Mesodermal cell (in vitro differentiated cells): ENCODE results near the gene NRBF2.
"Not testable (repeated sequence)": the region's sequence is repeated elsewhere in the genome, so short reads cannot be mapped to it uniquely, and the experiment has no call there.

Experiments used
- H3K27ac ChIP-seq: 2 replicates; pipeline ENCODE4 v1.7.0; 2013; ENCODE audit warnings: mild to moderate bottlenecking, low read depth, low read length, moderate library complexity; ENCODE audit not compliant: severe bottlenecking
- H3K36me3 ChIP-seq: 2 replicates; pipeline ENCODE4 v1.7.1; 2013; ENCODE audit warnings: mild to moderate bottlenecking, low read length, moderate library complexity; ENCODE audit not compliant: control insufficient read depth, insufficient read depth
- H3K4me1 ChIP-seq: one replicate; pipeline ENCODE4 v1.7.1; 2013; ENCODE audit warnings: mild to moderate bottlenecking, low read length; ENCODE audit not compliant: insufficient read depth, control insufficient read depth, poor library complexity, severe bottlenecking
- H3K4me3 ChIP-seq: 2 replicates; pipeline ENCODE4 v1.7.0; 2013; ENCODE audit warnings: low read length, control low read depth, mild to moderate bottlenecking; ENCODE audit not compliant: insufficient read depth, poor library complexity, severe bottlenecking; ENCODE audit errors: extremely low read depth
- H3K9me3 ChIP-seq: 2 replicates; pipeline ENCODE4 v1.7.1; 2013; ENCODE audit warnings: mild to moderate bottlenecking, low read length, moderate library complexity; ENCODE audit not compliant: control insufficient read depth
- WGBS, 2 experiments: methylation state at CpG; one replicate each; pipeline ENCODE4 v1.1.5; 2013; ENCODE audit warnings: missing lambda C conversion rate in 2 of 2; ENCODE audit not compliant: insufficient coverage in 2 of 2; 5-methylcytosine and 5-hydroxymethylcytosine counted together

The NRBF2 gene

GRCh38 chr10:63103178-63103577 is 29.9 kb upstream of the NRBF2 start:
- H3K36me3 ChIP-seq, H3K27ac ChIP-seq, H3K4me1 ChIP-seq, H3K9me3 ChIP-seq, H3K4me3 ChIP-seq: not testable (repeated sequence)
- WGBS, 2 experiments = 91 to 95% methylated on average over 3 of the region's 4 CpGs

- 61 to 83% methylated on average over 2 to 4 of the region's 7 CpGs for WGBS, 2 experiments
- Histone ChIP-seq H3K4me1 (peaks cover 8% of the 10 kb centered on the region), H3K4me3 (no peak overlapping the region), H3K9me3 (no peaks in the 10 kb centered on the region), H3K27ac (no peak overlapping the region), H3K36me3 (no peaks in the 10 kb centered on the region)
These were observed 29.1 kb upstream of the NRBF2 start for GRCh38 chr10:63103971-63104409.

- peaks cover 8% of the 10 kb centered on the region for H3K4me1 ChIP-seq
- H3K27ac ChIP-seq = peak overlapping the region; percentile 39
- H3K4me3 ChIP-seq = no peak overlapping the region
- no peaks in the 10 kb centered on the region for H3K36me3 ChIP-seq
- 94 to 100% methylated on average over 3 to 9 of the region's 11 CpGs for WGBS, 2 experiments
- H3K9me3 ChIP-seq = no peaks in the 10 kb centered on the region
These were observed 27.7 kb upstream of the NRBF2 start for GRCh38 chr10:63105225-63106110.

GRCh38 chr10:63106111-63106755 is 26.9 kb upstream of the NRBF2 start:
- H3K4me3 ChIP-seq = no peak overlapping the region
- WGBS, 2 experiments = 58 to 71% methylated on average over 7 to 9 of the region's 10 CpGs
- peaks cover 8% of the 10 kb centered on the region for H3K4me1 ChIP-seq
- H3K9me3 ChIP-seq = no peaks in the 10 kb centered on the region
- H3K27ac ChIP-seq = peak overlapping the region; percentile 39
- H3K36me3 ChIP-seq = no peaks in the 10 kb centered on the region

- H3K36me3 ChIP-seq = no peaks in the 10 kb centered on the region
- 67% methylated on average over 3 of the region's 3 CpGs; no CpG with 5 or more reads in 1 of the 2 experiments for WGBS, 2 experiments
- no peak overlapping the region for H3K27ac ChIP-seq
These were observed 25.1 kb upstream of the NRBF2 start for GRCh38 chr10:63107943-63108437.

DNA sequence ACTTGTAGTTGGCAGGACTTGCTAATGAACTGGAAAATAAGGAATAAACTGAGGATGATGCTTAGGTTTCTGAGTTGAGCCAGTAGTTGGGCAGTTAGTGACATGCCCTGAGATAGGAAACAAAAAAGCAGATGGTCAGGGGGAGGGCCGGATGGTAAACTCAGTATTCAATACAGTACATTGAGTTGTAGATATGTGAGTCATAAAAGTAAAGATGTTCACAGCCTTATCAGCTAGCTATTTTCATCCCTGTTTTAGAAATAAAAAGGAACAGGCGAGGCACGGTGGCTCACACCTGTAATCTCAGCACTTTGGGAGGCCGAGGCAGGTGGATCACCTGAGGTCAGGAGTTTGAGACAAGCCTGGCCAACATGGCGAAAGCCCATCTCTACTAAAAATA is 22.2 kb upstream of the NRBF2 start:
- Histone ChIP-seq H3K4me1 (peaks cover 8% of the 10 kb centered on the region), H3K27ac (no peak overlapping the region)
- WGBS, 2 experiments = 81 to 94% methylated on average over 3 to 4 of the region's 5 CpGs

More at GRCh38 chr10:63107943-63108437, 25.1 kb upstream of the NRBF2 start:
- Histone ChIP-seq H3K9me3 (no peaks in the 10 kb centered on the region), H3K4me1 (peaks cover 8% of the 10 kb centered on the region), H3K4me3 (no peak overlapping the region)

DNA sequence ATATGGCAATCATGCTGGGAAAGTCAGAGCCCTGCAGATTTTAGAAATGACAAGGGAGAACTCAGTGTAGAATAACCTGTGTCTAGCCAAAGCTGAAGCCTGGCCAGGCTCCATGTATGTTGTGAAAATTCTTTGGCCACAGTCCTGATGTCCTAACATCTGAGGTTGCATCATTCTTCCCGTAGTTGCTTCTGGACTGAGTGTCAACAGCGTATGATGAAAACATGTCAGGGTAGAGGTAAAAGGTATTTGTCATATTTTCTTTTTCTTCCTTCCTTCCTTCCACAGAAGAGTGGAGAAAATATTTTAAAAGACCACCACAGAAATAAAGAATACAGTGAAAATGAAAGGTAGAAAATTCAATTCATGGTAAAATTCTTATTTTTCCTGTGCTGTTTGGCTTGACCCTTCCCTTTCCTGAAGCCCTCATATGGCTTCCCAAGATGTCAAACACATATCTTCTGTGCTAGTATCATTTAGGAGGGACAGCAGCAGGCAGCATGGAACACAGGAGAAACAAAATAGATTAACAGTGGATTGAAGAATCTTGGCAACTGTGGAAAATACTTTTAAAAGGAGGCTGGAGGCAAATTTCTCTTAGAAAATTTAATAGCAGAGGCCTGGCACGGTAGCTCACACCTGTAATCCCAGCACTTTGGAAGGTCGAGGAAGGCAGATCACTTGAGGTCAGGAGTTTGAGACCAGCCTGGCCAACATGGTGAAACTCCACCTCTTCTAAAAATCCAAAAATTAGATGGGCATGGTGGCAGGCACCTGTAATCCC is 18.9 kb upstream of the NRBF2 start:
- H3K4me3 ChIP-seq = no peak overlapping the region
- no peaks in the 10 kb centered on the region for H3K9me3 ChIP-seq
- 95 to 97% methylated on average over 2 to 4 of the region's 4 CpGs for WGBS, 2 experiments
- H3K4me1 ChIP-seq = no peaks in the 10 kb centered on the region
- H3K36me3 ChIP-seq = no peaks in the 10 kb centered on the region
- H3K27ac ChIP-seq = no peak overlapping the region

More for the DNA sequence above, 22.2 kb upstream of the NRBF2 start:
- Histone ChIP-seq H3K36me3 (no peaks in the 10 kb centered on the region), H3K4me3 (no peak overlapping the region), H3K9me3 (no peaks in the 10 kb centered on the region)

DNA sequence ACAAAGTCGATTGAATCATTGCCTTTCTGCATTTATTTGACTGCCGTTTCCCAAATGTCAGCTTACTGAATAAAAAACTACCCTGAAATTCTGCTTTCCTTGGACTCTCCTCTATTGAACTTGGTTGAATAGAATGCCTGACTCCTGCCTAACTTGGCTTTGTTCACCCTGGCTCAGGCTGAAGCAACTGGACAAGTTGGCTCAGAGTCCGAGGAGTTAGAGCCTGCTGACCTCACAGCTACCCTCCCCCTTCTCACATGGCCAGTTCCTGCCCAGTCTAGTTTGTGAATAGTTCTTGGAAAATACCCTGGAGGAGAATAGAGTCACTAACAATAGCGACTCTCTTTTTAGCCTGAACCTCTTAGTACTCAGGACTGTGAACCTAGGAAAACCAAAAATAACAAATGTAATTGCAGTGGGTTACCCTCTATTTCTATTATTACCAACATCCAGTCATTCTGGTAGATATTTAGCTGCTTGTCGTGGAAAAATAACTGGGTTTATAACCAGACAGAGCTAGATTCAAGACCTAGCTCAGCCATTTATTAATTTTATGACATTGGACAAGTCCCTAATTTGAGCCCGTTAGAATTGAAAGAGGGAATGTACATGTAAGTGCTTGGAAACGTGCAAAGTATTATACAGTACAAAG is 17.3 kb upstream of the NRBF2 start:
- peak overlapping the region; percentile 32 for H3K27ac ChIP-seq
- WGBS, 2 experiments = 80 to 100% methylated on average over 2 to 3 of the region's 7 CpGs
- peaks cover 2% of the 10 kb centered on the region for H3K9me3 ChIP-seq
- H3K36me3 ChIP-seq = no peaks in the 10 kb centered on the region
- H3K4me1 ChIP-seq = no peaks in the 10 kb centered on the region
- no peak overlapping the region for H3K4me3 ChIP-seq

DNA sequence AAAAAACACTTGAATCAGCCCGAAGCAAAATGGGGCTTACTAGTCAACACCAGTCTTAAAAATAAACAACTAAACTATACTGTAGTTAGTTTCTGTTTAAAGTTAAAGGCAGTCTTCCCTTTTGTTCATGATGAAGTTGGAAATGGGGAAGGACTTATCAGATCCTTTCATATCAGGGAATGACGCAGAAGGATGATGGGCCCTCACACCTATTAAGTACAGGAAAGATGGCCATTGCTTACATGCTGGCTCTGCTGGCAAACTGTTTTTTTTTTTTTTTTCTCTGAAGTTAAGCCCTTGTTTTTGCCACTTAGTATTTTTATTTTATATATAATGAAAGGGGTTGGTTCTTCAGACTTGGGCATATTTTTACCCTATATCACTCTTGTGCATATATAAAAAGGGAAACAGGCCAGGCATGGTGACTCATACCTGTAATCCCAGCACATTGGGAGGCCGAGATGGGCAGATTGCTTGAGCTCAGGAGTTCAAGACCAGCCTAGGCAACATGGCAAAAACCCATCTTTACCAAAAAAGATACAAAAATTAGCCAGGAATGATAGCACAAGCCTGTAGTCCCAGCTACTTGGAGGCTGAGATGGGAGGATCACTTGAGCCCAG is 16.6 kb upstream of the NRBF2 start:
- peaks cover 8% of the 10 kb centered on the region for H3K9me3 ChIP-seq
- H3K36me3 ChIP-seq = no peaks in the 10 kb centered on the region
- H3K4me3 ChIP-seq = no peak overlapping the region
- WGBS, 2 experiments = 88 to 100% methylated on average over 1 to 2 of the region's 3 CpGs
- H3K27ac ChIP-seq = no peak overlapping the region
- no peaks in the 10 kb centered on the region for H3K4me1 ChIP-seq

DNA sequence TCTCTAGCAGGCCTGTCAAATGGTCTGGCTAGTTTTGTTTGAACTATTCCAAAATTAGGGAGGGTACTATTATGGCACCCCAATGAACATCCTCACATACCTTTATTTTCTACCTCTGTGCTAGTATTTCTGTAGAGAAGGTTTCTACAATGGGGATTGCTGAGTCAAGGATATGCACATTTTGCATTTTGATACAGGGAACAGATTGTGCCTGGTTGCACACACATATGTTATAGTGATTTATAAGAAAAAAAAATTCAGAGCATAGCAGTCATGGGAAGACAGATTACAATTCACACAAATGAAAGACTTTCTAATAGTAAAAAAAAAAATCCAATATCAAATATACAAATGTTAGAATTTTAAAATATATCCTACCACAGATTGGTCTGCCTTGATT is 14.1 kb upstream of the NRBF2 start:
- Histone ChIP-seq H3K36me3 (no peaks in the 10 kb centered on the region), H3K27ac (no peak overlapping the region), H3K4me3 (no peak overlapping the region)

More for the DNA sequence above, 14.1 kb upstream of the NRBF2 start:
- Histone ChIP-seq H3K4me1 (no peaks in the 10 kb centered on the region), H3K9me3 (peaks cover 8% of the 10 kb centered on the region)
